Measurements from ENCODE around the gene APOC1.

GRCh38 chr19:44904426-44904994 is 9.9 kb upstream of the APOC1 start:
- TF ChIP-seq SIN3A (IDR thresholded peaks at IDR 0.05; ENCODE audit: borderline replicate concordance, insufficient read depth, low read length) (no peak), POLR2AphosphoS5 (IDR thresholded peaks at IDR 0.05; ENCODE audit: low read depth, low read length) (peak; percentile 68; the same call in 1 of the 2 replicates), TAF1 (IDR thresholded peaks at IDR 0.05; ENCODE audit: borderline replicate concordance, insufficient read depth, low read length) (no peak), REST (IDR thresholded peaks at IDR 0.05; ENCODE audit: insufficient read depth in 1 of 2, low read depth in 2 of 2, low read length in 2 of 2) (no peak)

Measured in PFSK-1 (cell line).